Colonic mucosa (tissue), 4 donors: ENCODE results near the gene ADCYAP1R1. TPM values are rescaled to one million over a fixed set of nuclear protein-coding genes. Genes with fewer than 3 reads are reported as not detected.

Experiments used
- DNase-seq: peaks from one replicate; pipeline ENCODE4 v3.0.0-alpha.2; 2020
- H3K27ac ChIP-seq: fragments of 200-600 bp; one replicate; pipeline ENCODE4 v1.8.0; 2021
- H3K27me3 ChIP-seq: fragments of 200-600 bp; one replicate; pipeline ENCODE4 v1.8.0; 2021
- H3K36me3 ChIP-seq: fragments of 200-600 bp; one replicate; pipeline ENCODE4 v1.8.0; 2021
- H3K4me1 ChIP-seq: fragments of 200-600 bp; one replicate; pipeline ENCODE4 v1.8.0; 2021; ENCODE audit warnings: mild to moderate bottlenecking
- H3K4me3 ChIP-seq: fragments of 200-600 bp; one replicate; pipeline ENCODE4 v1.8.0; 2021
- H3K9ac ChIP-seq, 2 donors: one replicate each; pipeline ENCODE4 v1.7.0; 2013; ENCODE audit warnings: control low read depth in 2 of 2, low read depth in 2 of 2, low read length in 2 of 2
- H3K9me3 ChIP-seq: fragments of 200-600 bp; one replicate; pipeline ENCODE4 v1.8.0; 2021
- CTCF ChIP-seq: fragments of 200-600 bp; IDR thresholded peaks from one replicate; pipeline ENCODE4 v1.8.0; 2022; ENCODE audit warnings: antibody characterized with exemption, mild to moderate bottlenecking
- intact Hi-C: fragments of 100-400 bp; cut with DNase I; formaldehyde crosslinking; loops from one replicate; pipeline ENCODE4 v1.14.1; 2022
- total RNA-seq, 2 donors: library from RNA; stranded (reverse); fragmentation: NEBNext Ultra II Directional in 1 of 2; extraction: Animal tissue kit (Norgen Biotek cat#: 25700) in 1 of 2; gene quantifications; one replicate each; pipeline ENCODE4 v1.2.1, GENCODE V29; 2021
- donor health status: healthy.
- donor health status: DM: no; HTN: no; CAD: no.
- donor health status: DM: no; HTN: no; CAD: no.

The ADCYAP1R1 gene
- total RNA-seq, 2 donors from 2014 or later = 0.37 to 0.90 TPM

GRCh38 chr7:31126976-31127375, 74.9 kb downstream of the ADCYAP1R1 start:
- no peaks in the 10 kb centered on the region for H3K4me1 ChIP-seq
- intact Hi-C loops = no loop called here
- H3K4me3 ChIP-seq = no peak overlapping the region
- no peak overlapping the region for H3K9ac ChIP-seq
- H3K27me3 ChIP-seq = no peaks in the 10 kb centered on the region
- DNase-seq = no peak
- TF ChIP-seq CTCF = no peak
- H3K9me3 ChIP-seq = no peaks in the 10 kb centered on the region
- no peaks in the 10 kb centered on the region for H3K36me3 ChIP-seq
- H3K27ac ChIP-seq = no peak overlapping the region

GRCh38 chr7:31129067-31129466, 77.0 kb downstream of the ADCYAP1R1 start:
- no peak overlapping the region for H3K9ac ChIP-seq
- no peaks in the 10 kb centered on the region for H3K9me3 ChIP-seq
- no peak overlapping the region for H3K27ac ChIP-seq
- no peaks in the 10 kb centered on the region for H3K27me3 ChIP-seq
- TF ChIP-seq CTCF = no peak
- intact Hi-C loops = no loop called here
- no peaks in the 10 kb centered on the region for H3K36me3 ChIP-seq
- DNase-seq = no peak
- no peaks in the 10 kb centered on the region for H3K4me1 ChIP-seq
- no peak overlapping the region for H3K4me3 ChIP-seq

- no peak overlapping the region for H3K9ac ChIP-seq
- H3K4me1 ChIP-seq = no peaks in the 10 kb centered on the region
- H3K36me3 ChIP-seq = no peaks in the 10 kb centered on the region
- H3K9me3 ChIP-seq = no peaks in the 10 kb centered on the region
- DNase-seq = no peak
- H3K27ac ChIP-seq = no peak overlapping the region
- intact Hi-C loops = no loop called here
- no peak overlapping the region for H3K4me3 ChIP-seq
- no peak for TF ChIP-seq CTCF
- H3K27me3 ChIP-seq = no peaks in the 10 kb centered on the region
Observed at GRCh38 chr7:31133497-31133896, 81.4 kb downstream of the ADCYAP1R1 start.

- H3K9ac ChIP-seq = no peak overlapping the region
- H3K9me3 ChIP-seq = no peaks in the 10 kb centered on the region
- intact Hi-C loops = loop anchor here (2.0 kb wide), 2 partner anchors 500 to 600 kb away; no protein-coding TSS in a partner anchor
- peak; percentile 69 for DNase-seq
- no peaks in the 10 kb centered on the region for H3K4me1 ChIP-seq
- H3K36me3 ChIP-seq = no peaks in the 10 kb centered on the region
- no peak overlapping the region for H3K27ac ChIP-seq
- no peak overlapping the region for H3K4me3 ChIP-seq
- TF ChIP-seq CTCF = peak; percentile 57
- no peaks in the 10 kb centered on the region for H3K27me3 ChIP-seq
Observed at GRCh38 chr7:31134246-31135188, 82.4 kb downstream of the ADCYAP1R1 start.

- Histone ChIP-seq H3K36me3 (no peaks in the 10 kb centered on the region), H3K4me1 (no peaks in the 10 kb centered on the region), H3K27ac (no peak overlapping the region), H3K27me3 (no peaks in the 10 kb centered on the region), H3K4me3 (no peak overlapping the region), H3K9ac (no peak overlapping the region), H3K9me3 (no peaks in the 10 kb centered on the region)
- no peak for DNase-seq
- intact Hi-C loops = no loop called here
- TF ChIP-seq CTCF = no peak
Observed at GRCh38 chr7:31137234-31137633, 85.1 kb downstream of the ADCYAP1R1 start.
